Kidney (tissue), 14 donors: ENCODE results near the gene RASA2. TPM values are rescaled to one million over a fixed set of nuclear protein-coding genes. Genes with fewer than 3 reads are reported as not detected.

ENCODE experiments used
- DNase-seq, 5 donors: peaks; one replicate each; pipeline ENCODE4 v3.0.0-alpha.2; 2013 to 2020
- FAIRE-seq: peaks from 2 replicates; lab custom pipeline; 2012; peaks lifted over from hg19 to GRCh38; lab: Jason Lieb, UNC
- H3K27ac ChIP-seq, 2 donors: one replicate each; pipeline ENCODE4 v1.7.0; 2013; ENCODE audit warnings: low read depth in 2 of 2, low read length in 2 of 2, inconsistent platforms in 1 of 2
- H3K27me3 ChIP-seq: one replicate; pipeline ENCODE4 v1.7.1; 2013; ENCODE audit warnings: low read length, inconsistent platforms; ENCODE audit not compliant: control insufficient read depth, insufficient read depth
- H3K36me3 ChIP-seq, 3 donors: one replicate each; pipeline versions ENCODE4 v1.7.0 to v1.7.1; 2013; ENCODE audit warnings: low read length in 3 of 3, control low read depth in 1 of 3, inconsistent platforms in 1 of 3; ENCODE audit not compliant: insufficient read depth in 3 of 3, control insufficient read depth in 2 of 3
- H3K4me1 ChIP-seq, 3 donors: one replicate each; pipeline versions ENCODE4 v1.7.0 to v1.7.1; 2013; ENCODE audit warnings: low read length in 3 of 3, inconsistent platforms in 1 of 3, low read depth in 1 of 3; ENCODE audit not compliant: control insufficient read depth in 2 of 3, insufficient read depth in 2 of 3
- H3K4me3 ChIP-seq, 3 donors: one replicate each; pipeline versions ENCODE4 v1.7.0 to v1.8.1; 2013; ENCODE audit warnings: low read length in 3 of 3, control low read depth in 1 of 3, inconsistent platforms in 1 of 3
- H3K9ac ChIP-seq, 3 donors: one replicate each; pipeline versions ENCODE4 v1.7.0 to v1.7.1; 2013; ENCODE audit warnings: low read length in 3 of 3, control low read depth in 1 of 3, inconsistent platforms in 1 of 3
- H3K9me3 ChIP-seq, 3 donors: one replicate each; pipeline versions ENCODE4 v1.7.0 to v1.7.1; 2013; ENCODE audit warnings: low read length in 3 of 3, control low read depth in 1 of 3, inconsistent platforms in 1 of 3; ENCODE audit not compliant: control insufficient read depth in 2 of 3, insufficient read depth in 1 of 3
- intact Hi-C: fragments of 100-400 bp; cut with DNase I; formaldehyde crosslinking; loops from one replicate; pipeline ENCODE4 v1.11.1; 2022
- polyA plus RNA-seq: library from polyadenylated mRNA; stranded (reverse); fragments of 350-450 nt; fragmentation: Illumina TruSeq; extraction: RNeasy Lipid Tissue Mini Kit (QIAGEN cat#74804); gene quantifications from one replicate; pipeline ENCODE4 v1.2.3, GENCODE V29; 2014; ENCODE audit warnings: low read depth, low replicate concordance; ENCODE audit not compliant: insufficient read depth
- total RNA-seq: library from RNA; stranded (reverse); fragmentation: NEBNext Ultra II Directional; extraction: Animal tissue kit (Norgen Biotek cat#: 25700); gene quantifications from one replicate; pipeline ENCODE4 v1.2.1, GENCODE V29; 2021
- TF ChIP-seq, protein P1 (sequence below): IDR thresholded peaks from 3 replicates; pipeline ENCODE4 v1.5.1; 2012; ENCODE audit warnings: mild to moderate bottlenecking, moderate library complexity, borderline replicate concordance; ENCODE audit not compliant: insufficient read depth; ENCODE audit errors: extremely low read depth
- donor health status: control.
- donor health status: control.
- donor health status: control.
- donor health status: control.
- donor health status: control.
- donor health status: DM: yes; HTN: yes; CAD: no.
- donor health status: Normal renal cell carcinoma (clear cell type).

RASA2 gene
- total and polyA plus RNA-seq, 2 donors from 2014 or later, result 2.2 to 29.8 TPM

DNA sequence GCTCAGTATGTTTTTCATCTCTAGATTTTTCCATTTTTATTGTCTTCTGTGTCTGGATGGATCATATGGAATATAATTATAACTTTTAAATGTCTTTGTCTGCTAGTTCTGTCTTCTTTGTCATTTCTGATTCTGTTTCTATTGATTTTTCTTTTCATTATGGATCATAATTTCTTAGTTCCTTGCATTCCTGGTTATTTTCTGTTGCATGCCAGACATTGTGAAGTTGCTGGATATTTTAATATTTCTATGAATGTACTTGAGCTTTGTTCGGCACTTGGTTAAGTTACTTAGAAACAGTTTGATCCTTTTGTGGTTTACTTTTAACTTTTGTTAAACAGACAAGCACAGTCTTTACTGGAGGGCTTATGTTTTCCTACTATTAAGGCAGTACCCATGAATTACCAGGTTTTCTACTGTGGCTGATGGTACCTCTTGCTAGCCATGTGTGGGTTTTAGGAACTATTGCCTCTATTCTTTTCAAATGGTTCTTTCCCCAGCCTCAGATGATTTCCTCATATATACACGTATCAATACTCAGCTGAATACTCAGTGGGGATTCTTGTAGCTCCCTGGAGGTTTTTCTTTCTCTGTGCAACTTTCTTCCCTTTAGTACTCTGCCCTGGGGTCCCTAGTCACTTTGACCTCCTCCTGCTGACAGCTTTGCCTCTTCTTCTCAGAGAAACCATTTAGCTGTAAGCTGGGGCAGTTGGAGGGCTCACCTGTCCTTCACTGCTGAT lies 64.3 kb downstream of the RASA2 start:
- intact Hi-C loops, result loop anchor here (10.0 kb wide), 1 partner anchor 236 kb away; no protein-coding TSS in a partner anchor
- no peak overlapping the region for H3K27ac ChIP-seq
- H3K4me1 ChIP-seq, result no peaks in the 10 kb centered on the region
- no peaks in the 10 kb centered on the region for H3K9me3 ChIP-seq
- DNase-seq (no peak), FAIRE-seq (no peak)
- no peak overlapping the region for H3K4me3 ChIP-seq
- peaks cover 0 to 3% (median 0%) of the 10 kb centered on the region in 3 donors for H3K36me3 ChIP-seq
- no peaks in the 10 kb centered on the region for H3K27me3 ChIP-seq
- no peak overlapping the region for H3K9ac ChIP-seq
- TF ChIP-seq, protein P1, sequence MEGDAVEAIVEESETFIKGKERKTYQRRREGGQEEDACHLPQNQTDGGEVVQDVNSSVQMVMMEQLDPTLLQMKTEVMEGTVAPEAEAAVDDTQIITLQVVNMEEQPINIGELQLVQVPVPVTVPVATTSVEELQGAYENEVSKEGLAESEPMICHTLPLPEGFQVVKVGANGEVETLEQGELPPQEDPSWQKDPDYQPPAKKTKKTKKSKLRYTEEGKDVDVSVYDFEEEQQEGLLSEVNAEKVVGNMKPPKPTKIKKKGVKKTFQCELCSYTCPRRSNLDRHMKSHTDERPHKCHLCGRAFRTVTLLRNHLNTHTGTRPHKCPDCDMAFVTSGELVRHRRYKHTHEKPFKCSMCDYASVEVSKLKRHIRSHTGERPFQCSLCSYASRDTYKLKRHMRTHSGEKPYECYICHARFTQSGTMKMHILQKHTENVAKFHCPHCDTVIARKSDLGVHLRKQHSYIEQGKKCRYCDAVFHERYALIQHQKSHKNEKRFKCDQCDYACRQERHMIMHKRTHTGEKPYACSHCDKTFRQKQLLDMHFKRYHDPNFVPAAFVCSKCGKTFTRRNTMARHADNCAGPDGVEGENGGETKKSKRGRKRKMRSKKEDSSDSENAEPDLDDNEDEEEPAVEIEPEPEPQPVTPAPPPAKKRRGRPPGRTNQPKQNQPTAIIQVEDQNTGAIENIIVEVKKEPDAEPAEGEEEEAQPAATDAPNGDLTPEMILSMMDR, result no peak

DNA sequence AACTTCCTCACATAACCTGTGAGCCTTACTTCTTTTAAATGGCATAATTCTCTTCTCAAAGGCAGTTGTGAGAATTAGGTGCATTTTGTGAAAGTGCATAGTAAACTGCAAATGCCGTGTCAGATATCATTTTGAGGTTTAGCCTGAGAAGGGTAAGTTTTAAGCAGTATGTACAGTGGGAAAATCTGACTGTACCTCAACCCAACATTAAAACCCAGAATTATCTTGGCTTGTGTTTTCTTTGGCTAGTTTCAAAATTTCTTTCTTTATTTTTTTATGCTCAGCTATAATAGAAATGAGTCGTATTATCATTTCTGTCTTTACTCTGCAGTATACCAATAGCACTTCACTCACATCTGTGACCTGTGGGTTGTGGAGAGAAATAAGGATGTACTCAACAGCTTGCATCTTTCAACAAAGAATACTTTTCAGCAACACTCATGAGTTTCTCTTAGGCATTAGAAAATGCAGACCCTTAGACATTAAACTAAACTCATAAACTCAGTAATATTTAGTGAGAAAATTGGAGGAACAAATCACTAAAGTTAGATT lies 65.7 kb downstream of the RASA2 start:
- DNase-seq (no peak), FAIRE-seq (no peak)
- peaks cover 0 to 5% (median 0%) of the 10 kb centered on the region in 3 donors for H3K4me1 ChIP-seq
- no peaks in the 10 kb centered on the region for H3K27me3 ChIP-seq
- H3K9ac ChIP-seq, result no peak overlapping the region
- peaks cover 0 to 6% (median 3%) of the 10 kb centered on the region in 3 donors for H3K36me3 ChIP-seq
- H3K27ac ChIP-seq, result no peak overlapping the region
- no peak overlapping the region for H3K4me3 ChIP-seq
- TF ChIP-seq, protein P1, result no peak
- H3K9me3 ChIP-seq, result no peaks in the 10 kb centered on the region
- intact Hi-C loops, result loop anchor here (10.0 kb wide), 1 partner anchor 238 kb away; no protein-coding TSS in a partner anchor

DNA sequence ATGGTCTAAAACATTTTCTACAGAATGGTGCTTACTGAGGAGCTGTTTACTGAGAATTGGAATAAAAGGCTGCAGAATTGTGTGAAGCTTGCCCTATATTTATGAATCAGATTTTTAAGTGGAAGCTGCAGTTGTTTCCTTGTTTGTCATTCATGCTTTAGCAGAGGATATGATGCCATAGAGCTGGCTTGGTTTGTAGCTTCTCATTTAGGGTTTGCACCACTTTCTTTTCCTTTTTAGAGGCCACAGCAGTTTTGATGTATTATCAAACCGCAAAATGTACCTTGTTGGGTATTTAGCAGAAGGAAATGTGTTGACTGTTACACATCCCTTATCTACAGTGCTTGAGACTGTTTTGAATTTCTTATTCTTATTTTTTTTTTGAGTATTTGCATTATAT lies 66.2 kb downstream of the RASA2 start:
- no peak overlapping the region for H3K27ac ChIP-seq
- no peaks in the 10 kb centered on the region for H3K9me3 ChIP-seq
- TF ChIP-seq, protein P1, result no peak
- H3K36me3 ChIP-seq, result peaks cover 0 to 6% (median 3%) of the 10 kb centered on the region in 3 donors
- intact Hi-C loops, result loop anchor here (10.0 kb wide), 1 partner anchor 238 kb away; no protein-coding TSS in a partner anchor
- no peak overlapping the region for H3K9ac ChIP-seq
- DNase-seq (no peak), FAIRE-seq (no peak)
- H3K4me1 ChIP-seq, result peaks cover 0 to 5% (median 0%) of the 10 kb centered on the region in 3 donors
- no peak overlapping the region for H3K4me3 ChIP-seq
- no peaks in the 10 kb centered on the region for H3K27me3 ChIP-seq
